HG02763 (cell line): ENCODE measurements around the gene OR1E1.
"Not testable (repeated sequence)": the region's sequence is repeated elsewhere in the genome, so short reads cannot be mapped to it uniquely, and the experiment has no call there.

ENCODE experiments used
- ATAC-seq: cut with Tn5 transposase; IDR thresholded peaks from one replicate; pipeline ENCODE4 v1.9.1; 2021; ENCODE audit warnings: mild to moderate bottlenecking, moderate library complexity; ENCODE audit not compliant: unreplicated experiment

OR1E1 gene, protein sequence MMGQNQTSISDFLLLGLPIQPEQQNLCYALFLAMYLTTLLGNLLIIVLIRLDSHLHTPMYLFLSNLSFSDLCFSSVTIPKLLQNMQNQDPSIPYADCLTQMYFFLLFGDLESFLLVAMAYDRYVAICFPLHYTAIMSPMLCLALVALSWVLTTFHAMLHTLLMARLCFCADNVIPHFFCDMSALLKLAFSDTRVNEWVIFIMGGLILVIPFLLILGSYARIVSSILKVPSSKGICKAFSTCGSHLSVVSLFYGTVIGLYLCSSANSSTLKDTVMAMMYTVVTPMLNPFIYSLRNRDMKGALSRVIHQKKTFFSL

DNA sequence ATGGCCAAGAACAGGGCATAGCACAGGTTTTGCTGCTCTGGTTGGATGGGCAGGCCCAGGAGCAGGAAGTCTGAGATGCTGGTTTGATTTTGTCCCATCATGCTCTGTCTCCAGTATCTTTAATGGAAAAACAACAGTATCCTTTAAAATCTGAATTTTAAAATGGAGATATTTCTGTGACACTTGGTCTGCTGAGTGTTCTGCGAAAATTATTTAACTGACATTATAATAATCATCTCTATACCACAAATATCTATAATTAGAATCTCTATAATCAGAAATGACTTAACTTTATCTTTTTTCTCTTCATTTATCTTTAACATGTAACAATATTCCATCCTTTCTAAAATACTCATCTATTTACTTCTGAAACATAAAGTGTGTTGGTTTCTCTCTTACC is at the start of gene OR1E1:
Gene OR1E1 (minus strand): TSS at position 101 of the 400 bp plus-strand sequence. CDS start 0 bp downstream, at position 101.
- ATAC-seq = no peak

DNA sequence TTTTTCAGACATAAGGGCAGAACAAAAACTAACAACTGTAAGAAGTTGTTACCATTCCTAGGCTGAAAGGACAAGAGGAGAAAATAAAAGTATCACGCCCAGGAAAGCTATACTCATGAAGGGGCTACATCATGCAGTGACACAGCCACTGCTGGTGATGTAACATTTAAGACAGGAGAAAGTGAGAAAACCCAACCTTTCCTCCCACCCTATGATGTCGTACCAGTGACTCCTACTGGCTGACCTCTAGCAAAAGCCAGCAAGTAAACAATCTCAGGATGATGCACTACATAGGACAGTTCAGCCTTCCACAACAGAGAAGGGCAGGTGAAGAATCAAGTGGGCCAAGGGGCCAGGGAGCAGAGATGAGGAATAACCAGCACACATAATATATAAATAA is 49.4 kb upstream of the OR1E1 start:
- no peak for ATAC-seq

DNA sequence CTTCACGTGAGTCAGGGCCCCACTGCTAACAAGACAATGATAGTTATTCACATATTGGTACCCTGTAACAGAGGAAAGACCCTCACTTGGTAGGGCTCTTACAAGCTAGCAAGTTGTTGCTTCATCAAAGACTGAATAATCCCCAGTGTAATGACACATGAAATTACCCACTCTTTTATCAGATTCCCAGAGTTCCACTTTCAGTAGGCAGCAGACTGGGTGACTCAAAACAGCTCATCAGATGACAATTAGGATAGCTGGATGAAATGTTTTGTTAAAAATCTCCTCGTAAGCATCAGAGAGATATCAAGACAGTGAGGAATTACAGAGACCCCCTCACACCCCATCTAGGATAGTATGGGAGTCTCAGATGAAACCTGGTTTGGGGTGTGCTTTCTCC is 42.2 kb upstream of the OR1E1 start:
- ATAC-seq = no peak

DNA sequence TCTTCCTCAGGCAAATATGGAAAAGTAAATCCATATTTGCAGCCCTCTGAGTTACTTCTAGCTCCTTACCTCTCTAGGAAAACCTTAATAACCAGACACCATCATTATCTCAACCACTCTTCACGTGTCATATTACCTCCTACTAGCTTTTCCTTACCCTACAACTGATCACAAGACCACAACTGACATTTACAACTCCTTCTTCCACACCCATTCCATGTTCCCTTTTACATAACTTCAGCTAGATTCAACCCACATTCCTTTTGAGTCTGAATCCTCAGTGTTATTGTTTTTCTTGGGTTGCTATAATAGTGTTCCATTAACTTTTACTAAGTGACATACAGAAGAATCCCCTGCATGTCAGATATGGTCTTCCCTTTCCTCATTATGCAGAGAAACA is 40.2 kb upstream of the OR1E1 start:
- ATAC-seq = no peak

DNA sequence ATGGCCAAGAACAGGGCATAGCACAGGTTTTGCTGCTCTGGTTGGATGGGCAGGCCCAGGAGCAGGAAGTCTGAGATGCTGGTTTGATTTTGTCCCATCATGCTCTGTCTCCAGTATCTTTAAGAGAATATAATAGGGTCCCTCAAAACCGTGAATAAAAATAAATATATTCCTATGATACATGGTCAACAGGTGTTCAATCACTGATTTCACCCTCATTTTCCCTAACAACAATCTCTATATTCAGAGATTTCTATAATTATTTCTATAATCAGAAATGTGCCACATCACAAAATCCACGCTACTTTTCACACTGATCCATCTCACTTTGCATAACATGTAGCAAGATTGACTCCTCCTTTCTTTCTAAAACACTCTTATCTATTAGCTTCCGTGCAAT is 35.5 kb upstream of the OR1E1 start, which contains the start of gene OR1E2:
Gene OR1E2 (minus strand): TSS at position 101 of the 400 bp plus-strand sequence. CDS start 0 bp downstream, at position 101.
- no peak for ATAC-seq

DNA sequence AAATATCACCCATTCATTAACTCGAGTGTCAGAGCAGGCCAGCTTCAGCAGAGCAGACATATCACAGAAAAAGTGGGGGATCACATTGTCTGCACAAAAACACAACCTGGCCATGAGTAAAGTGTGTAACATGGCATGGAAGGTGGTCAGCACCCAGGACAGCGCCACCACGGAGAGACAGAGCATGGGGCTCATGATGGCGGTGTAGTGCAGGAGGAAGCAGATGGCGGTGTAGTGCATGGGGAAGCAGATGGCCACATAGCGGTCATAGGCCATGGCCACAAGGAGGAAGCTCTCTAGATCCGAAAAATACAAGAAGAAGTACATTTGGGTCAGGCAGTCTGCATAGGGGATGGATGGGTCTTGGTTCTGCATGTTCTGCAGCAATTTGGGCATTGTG is 35.0 kb upstream of the OR1E1 start:
- ATAC-seq = not testable (repeated sequence)

DNA sequence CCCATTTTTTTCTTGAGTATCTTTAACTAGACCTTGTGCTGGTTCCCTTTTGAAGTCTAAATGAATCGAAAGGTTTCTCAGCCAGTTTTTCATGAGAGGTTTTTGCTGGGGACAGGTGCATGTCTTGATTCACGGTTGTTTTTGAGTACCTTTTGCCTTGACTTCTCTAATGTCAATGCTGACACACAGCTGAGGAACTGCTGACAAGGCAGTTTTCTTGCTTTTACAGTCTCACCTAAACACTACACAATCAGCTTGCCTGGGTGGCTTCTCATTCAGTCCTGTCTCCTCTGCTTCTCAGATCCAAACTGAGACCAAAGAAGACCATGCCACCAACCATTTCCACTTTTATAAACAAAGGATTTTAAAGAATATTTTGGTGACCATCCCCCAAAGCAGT is 20.0 kb upstream of the OR1E1 start:
- no peak for ATAC-seq

DNA sequence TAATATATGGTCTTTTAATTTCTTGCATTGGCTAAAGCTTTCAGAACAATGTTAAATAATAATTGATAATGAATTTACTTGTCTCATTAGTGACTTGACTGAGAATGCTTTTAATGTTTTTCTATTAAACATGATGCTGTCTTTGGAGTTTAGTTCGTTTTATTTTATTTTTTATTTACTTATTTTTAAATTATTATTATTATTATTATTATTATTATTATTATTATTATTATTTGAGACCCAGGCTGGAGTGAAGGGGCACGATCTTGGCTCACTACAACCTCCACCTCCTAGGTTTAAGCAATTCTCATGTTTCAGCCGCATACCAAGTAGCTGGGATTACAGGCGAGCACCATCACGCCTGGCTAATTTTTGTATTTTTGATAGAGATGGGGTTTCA is 17.4 kb upstream of the OR1E1 start:
- no peak for ATAC-seq

DNA sequence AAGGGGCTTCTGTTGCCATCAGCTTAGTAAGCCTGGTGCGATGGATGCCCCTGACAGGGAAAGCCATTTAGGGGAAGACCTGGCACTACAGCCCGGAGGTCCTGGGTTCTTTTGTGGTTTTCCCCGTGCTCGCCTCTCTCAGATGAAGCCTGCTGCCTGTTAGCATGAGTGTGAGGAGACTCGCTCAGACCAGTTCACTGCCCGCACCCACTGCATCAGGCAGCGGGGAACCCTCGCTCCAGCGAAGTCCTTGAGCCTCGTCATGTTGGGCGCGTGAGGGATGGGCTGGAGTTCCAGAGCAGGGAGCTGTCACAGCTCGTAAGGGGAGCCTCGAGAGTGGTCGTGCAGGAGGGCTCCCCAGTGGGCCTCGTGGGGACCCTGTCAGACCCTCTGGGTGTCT is 14.0 kb upstream of the OR1E1 start:
- not testable (repeated sequence) for ATAC-seq

DNA sequence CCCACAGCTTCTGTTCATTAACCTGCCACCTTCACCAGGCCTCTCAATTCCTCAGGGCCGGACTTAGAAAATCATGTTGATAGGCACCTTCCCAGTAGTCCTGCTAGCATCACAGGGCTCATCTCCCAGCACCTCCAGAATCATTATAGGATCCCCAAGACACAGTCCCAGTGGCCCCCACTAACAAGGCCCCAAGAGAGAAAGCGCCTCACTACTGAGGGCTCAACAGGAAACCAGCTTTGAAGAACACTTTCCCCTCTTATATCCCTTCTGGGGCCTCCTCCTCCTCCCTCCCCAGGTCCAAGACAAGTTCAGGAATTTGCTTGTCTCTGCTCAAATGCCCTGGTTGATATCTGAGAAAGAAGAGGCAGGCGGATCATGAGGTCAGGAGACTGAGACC is 12.9 kb upstream of the OR1E1 start, which contains the start of gene OR3A3:
Gene OR3A3 (plus strand): TSS at position 301 of the 400 bp plus-strand sequence.
- no peak for ATAC-seq

DNA sequence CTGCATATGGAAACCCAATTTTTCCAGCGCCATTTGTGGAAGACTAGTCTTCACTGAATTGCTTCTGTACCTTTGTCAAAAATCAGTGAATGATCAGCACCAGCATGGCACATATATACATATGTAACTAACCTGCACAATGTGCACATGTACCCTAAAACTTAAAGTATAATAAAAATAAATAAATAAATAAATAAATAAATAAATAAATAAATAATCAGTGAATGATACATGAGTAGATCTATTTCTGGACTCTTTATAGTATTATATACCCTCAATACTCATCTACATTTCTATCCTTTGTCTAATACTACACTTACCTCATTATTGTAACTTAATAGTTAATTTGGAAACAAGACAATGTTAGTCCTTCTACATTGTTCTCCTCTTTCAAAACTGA is 5.6 kb upstream of the OR1E1 start:
- not testable (repeated sequence) for ATAC-seq

DNA sequence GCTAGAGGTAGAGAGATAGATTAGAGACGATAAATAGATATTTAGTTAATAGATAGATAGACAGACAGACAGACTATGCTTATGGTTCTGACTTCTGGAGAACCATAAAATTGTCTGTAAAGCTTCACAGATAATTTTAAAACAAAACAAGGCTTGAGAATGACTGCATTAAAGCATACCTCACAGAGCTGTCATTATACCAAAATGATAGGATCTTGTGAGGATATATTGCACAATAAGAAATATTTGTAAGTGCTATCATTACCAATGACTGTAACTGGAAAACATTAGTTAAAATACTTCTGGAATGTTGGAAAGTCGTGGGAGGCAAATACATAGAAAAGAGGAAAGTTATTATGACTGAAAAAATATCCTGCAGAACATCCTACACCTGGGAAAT is 3.6 kb upstream of the OR1E1 start:
- no peak for ATAC-seq

DNA sequence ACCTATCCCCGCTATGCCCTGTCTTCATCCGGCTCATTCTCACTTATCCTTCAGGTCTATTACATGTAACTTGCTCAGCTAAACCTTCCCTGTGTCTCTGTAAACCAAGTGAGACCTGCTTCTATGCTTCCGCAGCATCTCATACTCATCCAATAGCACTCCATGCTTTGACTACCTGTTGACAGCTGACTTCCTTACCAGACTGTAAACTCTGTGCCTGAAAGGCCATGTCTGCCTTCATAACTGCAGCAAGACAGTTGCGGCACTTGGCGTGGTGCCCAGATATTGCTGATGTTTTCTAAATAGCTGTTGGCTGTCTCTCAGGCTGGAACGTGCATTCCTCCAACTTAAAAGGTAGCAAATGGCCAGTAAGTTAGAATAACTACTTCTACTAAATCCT is 1.8 kb upstream of the OR1E1 start:
- ATAC-seq = no peak

DNA sequence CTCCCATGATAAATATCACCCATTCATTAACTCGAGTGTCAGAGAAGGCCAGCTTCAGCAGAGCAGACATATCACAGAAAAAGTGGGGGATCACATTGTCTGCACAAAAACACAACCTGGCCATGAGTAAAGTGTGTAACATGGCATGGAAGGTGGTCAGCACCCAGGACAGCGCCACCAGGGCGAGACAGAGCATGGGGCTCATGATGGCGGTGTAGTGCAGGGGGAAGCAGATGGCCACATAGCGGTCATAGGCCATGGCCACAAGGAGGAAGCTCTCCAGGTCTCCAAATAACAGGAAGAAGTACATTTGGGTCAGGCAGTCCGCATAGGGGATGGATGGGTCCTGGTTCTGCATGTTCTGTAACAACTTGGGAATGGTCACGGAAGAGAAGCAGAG is 409 bp downstream of the OR1E1 start:
- not testable (repeated sequence) for ATAC-seq

DNA sequence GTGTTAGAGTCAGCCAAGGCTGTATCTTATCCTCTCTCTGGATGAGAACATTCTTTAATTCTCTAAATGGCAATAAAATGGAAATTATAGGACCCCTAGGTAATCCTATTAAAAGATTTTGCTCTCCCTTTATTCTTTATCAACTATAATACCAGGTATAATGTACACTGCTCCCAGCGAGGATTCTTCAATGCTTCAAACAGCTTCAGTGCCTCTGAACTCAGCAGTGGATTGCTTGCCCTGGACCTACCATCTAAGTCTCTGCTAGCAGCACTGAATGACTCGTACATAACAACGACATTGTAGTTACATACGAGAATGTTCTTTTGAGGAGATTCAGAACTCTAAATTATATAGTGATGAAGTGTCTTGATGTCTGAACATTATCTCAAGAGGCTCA is 8.4 kb downstream of the OR1E1 start:
- ATAC-seq = no peak

DNA sequence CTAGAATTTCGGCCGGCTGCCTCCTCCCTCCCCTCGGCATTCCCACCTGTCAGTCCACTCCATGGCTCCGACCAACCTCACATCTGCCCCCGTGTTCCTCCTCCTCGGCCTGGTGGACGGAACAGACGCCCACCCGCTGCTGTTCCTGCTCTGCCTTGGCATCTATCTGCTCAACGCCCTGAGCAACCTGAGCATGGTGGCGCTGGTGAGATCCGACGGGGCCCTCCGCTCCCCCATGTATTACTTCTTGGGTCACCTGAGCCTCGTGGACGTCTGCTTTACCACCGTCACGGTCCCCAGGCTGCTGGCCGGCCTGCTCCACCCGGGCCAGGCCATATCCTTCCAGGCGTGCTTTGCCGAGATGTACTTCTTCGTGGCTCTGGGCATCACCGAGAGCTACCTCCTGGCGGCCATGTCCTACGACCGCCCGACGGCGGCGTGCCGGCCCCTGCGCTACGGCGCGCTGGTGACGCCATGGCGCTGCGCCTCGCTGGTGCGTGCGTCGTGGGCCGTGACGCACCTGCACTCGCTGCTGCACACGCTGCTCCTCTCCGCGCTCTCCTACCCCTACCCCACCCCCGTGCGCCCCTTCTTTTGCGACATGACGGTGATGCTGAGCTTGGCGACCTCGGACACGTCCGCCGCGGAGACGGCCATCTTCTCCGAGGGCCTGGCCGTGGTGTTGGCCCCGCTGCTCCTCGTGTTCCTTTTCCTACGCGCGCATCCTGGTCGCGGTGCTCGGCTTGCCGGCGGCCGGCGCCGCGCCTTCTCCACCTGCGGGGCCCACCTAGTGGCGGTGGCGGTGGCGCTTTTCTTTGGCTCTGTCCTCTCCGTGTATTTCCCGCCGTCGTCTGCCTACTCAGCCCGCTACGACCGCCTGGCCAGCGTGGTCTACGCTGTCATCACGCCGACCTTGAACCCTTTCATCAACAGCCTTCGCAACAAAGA is 12.1 kb downstream of the OR1E1 start, which contains the start of gene OR3A2:
Gene OR3A2 (minus strand): TSS at position 440 of the 948 bp plus-strand sequence.
- ATAC-seq = no peak

DNA sequence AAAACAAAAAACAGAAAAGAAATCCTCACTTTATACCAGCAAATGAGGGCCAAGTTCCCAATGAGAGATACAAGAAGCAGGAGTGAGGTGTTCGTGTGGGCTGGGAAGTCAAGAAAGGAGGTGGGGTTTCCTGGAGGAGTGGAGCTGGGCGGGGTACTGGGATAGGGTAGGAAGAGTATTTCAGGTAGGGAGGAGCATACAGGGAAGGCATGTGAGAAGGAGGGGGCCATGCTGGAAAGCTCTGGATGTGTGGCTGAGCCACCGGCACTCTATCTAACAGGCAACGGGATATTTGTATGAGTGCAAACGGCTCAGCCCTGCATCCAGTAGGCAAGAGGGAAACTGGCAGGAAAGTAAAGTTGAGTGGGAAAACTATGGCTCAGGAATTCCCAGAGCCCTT is 16.3 kb downstream of the OR1E1 start:
- ATAC-seq = no peak

DNA sequence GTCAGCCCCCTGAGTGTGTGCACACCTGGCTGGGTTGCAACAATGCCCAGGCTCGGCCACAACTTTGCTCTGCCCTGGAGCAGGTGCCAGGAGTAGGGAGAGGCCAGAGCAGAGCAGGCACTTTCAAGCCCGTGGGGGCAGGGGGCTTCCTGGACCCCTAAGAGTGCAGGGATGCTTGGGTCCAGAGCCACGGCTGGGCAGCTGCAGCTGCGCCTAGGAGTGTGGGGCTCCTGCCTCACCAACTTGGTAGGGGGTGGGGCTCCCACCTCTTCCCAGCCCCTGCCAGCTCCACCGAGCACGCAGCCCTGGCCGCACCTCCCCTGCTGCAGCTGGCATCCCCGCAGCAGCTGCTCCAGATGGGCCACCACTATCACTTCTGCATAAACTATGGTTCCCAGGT is 19.9 kb downstream of the OR1E1 start:
- ATAC-seq = no peak

DNA sequence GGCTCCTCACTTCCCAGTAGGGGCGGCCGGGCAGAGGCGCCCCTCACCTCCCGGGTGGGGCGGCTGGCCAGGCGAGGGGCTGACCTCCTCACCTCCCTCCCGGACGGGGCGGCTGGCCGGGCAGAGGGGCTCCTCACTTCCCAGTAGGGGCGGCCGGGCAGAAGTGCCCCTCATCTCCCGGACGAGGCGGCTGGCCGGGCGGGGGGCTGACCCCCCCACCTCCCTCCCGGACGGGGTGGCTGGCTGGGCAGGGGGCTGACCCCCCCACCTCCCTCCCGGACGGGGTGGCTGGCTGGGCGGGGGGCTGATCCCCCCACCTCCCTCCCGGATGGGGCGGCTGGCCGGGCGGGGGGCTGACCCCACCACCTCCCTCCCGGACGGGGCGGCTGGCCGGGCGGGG is 27.0 kb downstream of the OR1E1 start:
- ATAC-seq = not testable (repeated sequence)
